ENCODE measurements around the gene BAIAP2L1.

The BAIAP2L1 gene

GRCh38 chr7:98276241-98276761 lies 124.6 kb downstream of the BAIAP2L1 start:
- Histone ChIP-seq H3K4me3 (ENCODE audit: low read depth, low read length) (no peak overlapping the region), H3K27ac (no peak overlapping the region), H3K36me3 (no peaks in the 10 kb centered on the region), H3K9me3 (ENCODE audit: severe bottlenecking) (no peaks in the 10 kb centered on the region), H3K27me3 (ENCODE audit: insufficient read depth, low read depth, severe bottlenecking) (no peaks in the 10 kb centered on the region)
- TF ChIP-seq, protein P1, sequence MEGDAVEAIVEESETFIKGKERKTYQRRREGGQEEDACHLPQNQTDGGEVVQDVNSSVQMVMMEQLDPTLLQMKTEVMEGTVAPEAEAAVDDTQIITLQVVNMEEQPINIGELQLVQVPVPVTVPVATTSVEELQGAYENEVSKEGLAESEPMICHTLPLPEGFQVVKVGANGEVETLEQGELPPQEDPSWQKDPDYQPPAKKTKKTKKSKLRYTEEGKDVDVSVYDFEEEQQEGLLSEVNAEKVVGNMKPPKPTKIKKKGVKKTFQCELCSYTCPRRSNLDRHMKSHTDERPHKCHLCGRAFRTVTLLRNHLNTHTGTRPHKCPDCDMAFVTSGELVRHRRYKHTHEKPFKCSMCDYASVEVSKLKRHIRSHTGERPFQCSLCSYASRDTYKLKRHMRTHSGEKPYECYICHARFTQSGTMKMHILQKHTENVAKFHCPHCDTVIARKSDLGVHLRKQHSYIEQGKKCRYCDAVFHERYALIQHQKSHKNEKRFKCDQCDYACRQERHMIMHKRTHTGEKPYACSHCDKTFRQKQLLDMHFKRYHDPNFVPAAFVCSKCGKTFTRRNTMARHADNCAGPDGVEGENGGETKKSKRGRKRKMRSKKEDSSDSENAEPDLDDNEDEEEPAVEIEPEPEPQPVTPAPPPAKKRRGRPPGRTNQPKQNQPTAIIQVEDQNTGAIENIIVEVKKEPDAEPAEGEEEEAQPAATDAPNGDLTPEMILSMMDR (IDR thresholded peaks at IDR 0.05; ENCODE audit: low read depth, low read length) = no peak
- DNase-seq = no peak

GRCh38 chr7:98267303-98267702 lies 133.6 kb downstream of the BAIAP2L1 start:
- DNase-seq = no peak
- TF ChIP-seq, protein P1 (IDR thresholded peaks at IDR 0.05; ENCODE audit: low read depth, low read length) = no peak
- Histone ChIP-seq H3K4me3 (ENCODE audit: low read depth, low read length) (no peak overlapping the region), H3K36me3 (peaks cover 5% of the 10 kb centered on the region; the same call in 1 of the 2 replicates), H3K27me3 (ENCODE audit: insufficient read depth, low read depth, severe bottlenecking) (no peaks in the 10 kb centered on the region), H3K27ac (no peak overlapping the region), H3K9me3 (ENCODE audit: severe bottlenecking) (no peaks in the 10 kb centered on the region)

DNA sequence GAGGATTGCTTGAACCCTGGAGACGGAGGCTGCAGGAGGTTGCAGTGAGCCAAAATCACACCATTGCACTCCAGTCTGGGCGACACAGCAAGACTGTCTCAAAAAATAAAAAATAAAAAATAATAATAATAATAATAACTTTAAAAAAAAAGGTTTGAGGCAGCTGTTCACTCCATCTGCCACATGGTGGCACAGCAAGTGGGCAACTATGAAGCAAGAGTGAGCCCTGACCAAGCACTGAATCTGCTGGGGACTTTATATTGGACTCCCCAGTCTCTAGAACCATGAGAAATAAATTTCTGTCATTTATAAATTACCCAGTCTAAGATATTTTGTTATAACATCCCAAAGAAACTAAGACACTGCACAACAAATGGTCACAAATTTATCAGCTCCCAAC lies 134.1 kb downstream of the BAIAP2L1 start:
- H3K4me3 ChIP-seq (ENCODE audit: low read depth, low read length) = no peak overlapping the region
- no peaks in the 10 kb centered on the region for H3K27me3 ChIP-seq (ENCODE audit: insufficient read depth, low read depth, severe bottlenecking)
- H3K27ac ChIP-seq = no peak overlapping the region
- peaks cover 9% of the 10 kb centered on the region; the same call in 1 of the 2 replicates for H3K36me3 ChIP-seq
- H3K9me3 ChIP-seq (ENCODE audit: severe bottlenecking) = no peaks in the 10 kb centered on the region
- TF ChIP-seq, protein P1 (IDR thresholded peaks at IDR 0.05; ENCODE audit: low read depth, low read length) = peak; percentile 23; the same call in 1 of the 2 replicates
- no peak for DNase-seq

DNA sequence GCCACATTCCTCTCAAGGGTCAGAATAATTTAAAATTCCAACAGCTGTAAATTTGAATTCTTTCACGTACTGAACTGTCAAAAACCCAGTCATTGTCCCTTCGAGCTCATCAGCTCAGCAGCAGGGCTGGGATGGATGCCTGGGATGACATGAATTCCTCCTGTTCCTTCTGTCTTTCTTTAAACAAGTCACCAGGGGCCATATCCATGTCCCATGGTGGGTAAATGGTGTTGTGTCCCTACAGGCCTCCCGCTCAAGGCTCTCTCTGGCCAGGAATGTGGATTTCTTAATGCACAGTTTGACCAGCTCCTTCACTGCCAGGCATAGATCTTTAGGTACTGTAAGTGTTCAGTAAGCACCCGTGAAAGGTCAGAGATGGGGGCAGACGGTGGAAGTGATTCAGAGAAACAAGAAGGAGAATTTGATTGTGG lies 135.0 kb downstream of the BAIAP2L1 start:
- TF ChIP-seq, protein P1 (IDR thresholded peaks at IDR 0.05; ENCODE audit: low read depth, low read length) = no peak
- H3K27ac ChIP-seq = no peak overlapping the region
- peaks cover 14% of the 10 kb centered on the region; the same call in 1 of the 2 replicates for H3K36me3 ChIP-seq
- no peaks in the 10 kb centered on the region for H3K27me3 ChIP-seq (ENCODE audit: insufficient read depth, low read depth, severe bottlenecking)
- no peak for DNase-seq
- peaks cover 5% of the 10 kb centered on the region for H3K9me3 ChIP-seq (ENCODE audit: severe bottlenecking)
- H3K4me3 ChIP-seq (ENCODE audit: low read depth, low read length) = no peak overlapping the region

DNA sequence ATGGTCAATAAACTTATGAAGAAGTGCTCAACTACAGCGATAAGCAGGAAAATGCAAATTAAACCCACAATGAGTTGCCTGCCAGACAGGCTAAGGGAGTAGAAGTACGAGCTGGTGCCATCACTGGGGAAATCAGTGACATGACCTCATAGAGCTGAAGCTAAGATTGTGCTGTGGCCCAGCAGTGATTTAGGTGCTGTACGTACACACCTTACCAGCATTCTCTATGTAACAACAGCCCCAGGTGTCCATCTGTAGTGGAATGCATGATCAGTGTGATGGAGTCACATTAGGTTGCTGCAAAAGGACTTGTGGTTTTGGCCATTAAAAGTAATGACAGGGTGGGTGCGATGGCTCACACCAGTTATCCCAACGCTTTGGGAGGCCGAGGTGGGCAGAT lies 143.2 kb downstream of the BAIAP2L1 start:
- Histone ChIP-seq H3K27ac (no peak overlapping the region), H3K4me3 (ENCODE audit: low read depth, low read length) (no peak overlapping the region), H3K36me3 (peaks cover 32% of the 10 kb centered on the region), H3K9me3 (ENCODE audit: severe bottlenecking) (peaks cover 5% of the 10 kb centered on the region), H3K27me3 (ENCODE audit: insufficient read depth, low read depth, severe bottlenecking) (no peaks in the 10 kb centered on the region)
- TF ChIP-seq, protein P1 (IDR thresholded peaks at IDR 0.05; ENCODE audit: low read depth, low read length) = no peak
- no peak for DNase-seq

DNA sequence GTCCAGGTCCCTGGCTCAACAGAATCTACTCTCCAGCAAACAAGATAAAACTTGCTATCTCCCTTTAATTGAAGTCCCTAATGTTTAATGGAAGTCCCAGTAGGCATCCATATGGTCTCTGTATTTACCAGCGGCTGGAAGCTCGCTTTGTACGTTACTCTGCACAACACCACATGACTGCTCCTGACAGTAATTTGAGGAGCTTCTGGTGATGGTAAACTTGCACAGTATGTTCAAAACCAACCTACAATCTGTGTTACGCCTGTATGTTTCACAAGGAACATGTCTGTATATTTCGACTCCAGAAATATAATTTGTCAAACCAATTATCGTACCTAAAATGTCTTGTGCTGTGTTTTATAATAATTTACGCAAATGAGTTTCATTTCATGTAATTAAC lies 144.5 kb downstream of the BAIAP2L1 start:
- no peak overlapping the region for H3K27ac ChIP-seq
- no peaks in the 10 kb centered on the region for H3K27me3 ChIP-seq (ENCODE audit: insufficient read depth, low read depth, severe bottlenecking)
- H3K9me3 ChIP-seq (ENCODE audit: severe bottlenecking) = peaks cover 3% of the 10 kb centered on the region
- DNase-seq = no peak
- H3K4me3 ChIP-seq (ENCODE audit: low read depth, low read length) = no peak overlapping the region
- TF ChIP-seq, protein P1 (IDR thresholded peaks at IDR 0.05; ENCODE audit: low read depth, low read length) = no peak
- H3K36me3 ChIP-seq = peaks cover 27% of the 10 kb centered on the region

Measured in WERI-Rb-1 (cell line).